OCI-LY7 (cell line): ENCODE measurements around the gene RPGRIP1L.

Source experiments
- CTCF ChIP-seq: fragments of 200-600 bp; sonication (generic); conservative IDR thresholded peaks from 2 replicates; pipeline ENCODE4 v1.5.1; 2014; ENCODE audit warnings: mild to moderate bottlenecking, antibody characterized with exemption, low read length, moderate library complexity, mixed read lengths
- EZH2phosphoT487 ChIP-seq: fragments of 200-600 bp; sonication (generic); IDR thresholded peaks from 2 replicates; pipeline ENCODE4 v1.6.1; 2018; ENCODE audit warnings: low read depth, borderline replicate concordance, mild to moderate bottlenecking, mixed run types, antibody characterized with exemption, low read length, moderate library complexity, mixed read lengths

GRCh38 chr16:53690771-53691170, 12.9 kb downstream of the RPGRIP1L start:
- TF ChIP-seq CTCF (no peak), EZH2phosphoT487 (no peak)
